Gastrocnemius medialis (tissue), 4 donors: ENCODE data around the gene CARNS1.

ENCODE experiments used
- CTCF ChIP-seq, 5 experiments: fragments of 450-650 bp in 3 of 5; fragments of 200-600 bp in 2 of 5; sonication (generic) in 2 of 5; IDR thresholded peaks in 4 of 5; conservative IDR thresholded peaks in 1 of 5; 1 replicate in 4 of 5; 2 replicates in 1 of 5; pipeline ENCODE4 v1.5.1; 2016 to 2019; ENCODE audit warnings: antibody characterized with exemption in 5 of 5, mild to moderate bottlenecking in 3 of 5, moderate library complexity in 3 of 5
- POLR2A ChIP-seq, 2 donors: fragments of 450-650 bp; IDR thresholded peaks; one replicate each; pipeline ENCODE4 v1.6.1; 2017; ENCODE audit warnings: antibody characterized with exemption in 2 of 2, mild to moderate bottlenecking in 2 of 2, moderate library complexity in 2 of 2

DNA sequence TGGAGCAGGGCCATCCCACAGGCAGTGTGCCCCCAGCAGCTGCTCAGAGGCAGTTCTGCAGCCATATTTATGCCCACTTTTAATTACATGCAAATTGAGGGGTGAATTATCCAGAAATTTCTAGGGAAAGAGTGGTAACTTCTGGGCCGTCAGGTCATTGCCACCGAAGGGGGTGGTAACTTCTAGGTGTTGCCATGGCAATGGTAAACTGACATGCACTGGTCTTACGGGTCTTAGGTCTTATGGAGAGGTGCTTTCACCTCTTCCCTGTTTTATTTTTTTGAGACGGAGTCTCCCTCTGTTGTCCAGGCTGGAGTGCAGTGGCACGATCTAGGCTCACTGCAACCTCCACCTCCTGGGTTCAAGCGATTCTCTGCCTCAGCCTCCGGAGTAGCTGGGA, 57.4 kb downstream of the CARNS1 start:
- TF ChIP-seq CTCF (IDR thresholded peaks at IDR 0.05 in 4 of 5, conservative IDR thresholded peaks at IDR 0.05 in 1 of 5) (no peak), POLR2A (IDR thresholded peaks at IDR 0.05) (no peak)
